K562 (cell line): ENCODE measurements around the gene PKD1L1. TPM values are rescaled to one million over a fixed set of nuclear protein-coding genes. Genes with fewer than 3 reads are reported as not detected.

Source experiments
- ATAC-seq: fragments of 200-7000 bp; cut with Tn5 transposase; 3 replicates; pipeline ENCODE4 v1.9.1; 2020; ENCODE audit warnings: moderate library complexity
- BruUV-seq: library from RNA; stranded (reverse); fragments of 400-500 nt; replicated peaks from 2 replicates; lab custom pipeline; 2021; lab: Mats Ljungman, UMichigan
- CTCF ChIA-PET: fragments of 300-600 bp; formaldehyde crosslinking; extraction: SDS; loops from one replicate; lab custom pipeline; 2021; ENCODE audit warnings: low intra/inter-chr PET ratio; lab: Yijun Ruan, JAX
- POLR2A ChIA-PET: fragments of 300-600, 350-650 bp; sonication (Branson Sonifier 250); formaldehyde crosslinking; extraction: SDS; loops from one replicate; lab custom pipeline; 2021; ENCODE audit warnings: antibody characterized with exemption, inconsistent platforms; lab: Yijun Ruan, JAX
- DNase-seq, 4 experiments: peaks; one replicate each; pipeline versions ENCODE4 v3.0.0 to v3.0.0-alpha.2; 2011 to 2018; ENCODE audit warnings: low spot score in 3 of 4, mixed read lengths in 3 of 4; ENCODE audit errors: extremely low read depth in 1 of 4
- FAIRE-seq: peaks from 2 replicates; lab custom pipeline; 2011; peaks lifted over from hg19 to GRCh38; lab: Jason Lieb, UNC
- H2AFZ ChIP-seq: 2 replicates; pipeline ENCODE4 v1.6.0; 2011; ENCODE audit warnings: low read depth, low read length, control low read depth, inconsistent platforms
- H3K27ac ChIP-seq: fragments of 200-600 bp; 3 replicates; pipeline ENCODE4 v1.8.0; 2011; ENCODE audit warnings: low read depth, mild to moderate bottlenecking, control low read depth, inconsistent platforms, low read length, moderate library complexity, mixed read lengths; ENCODE audit errors: extremely low read depth
- H3K27me3 ChIP-seq, 2 experiments: fragments of 300-600 bp in 1 of 2; 2 replicates in 1 of 2; 3 replicates in 1 of 2; pipeline versions ENCODE4 v1.6.0 to v1.8.0; 2011; ENCODE audit warnings: inconsistent platforms in 2 of 2, low read length in 2 of 2, mild to moderate bottlenecking in 1 of 2, mixed read lengths in 1 of 2, moderate library complexity in 1 of 2; ENCODE audit not compliant: control insufficient read depth in 2 of 2, insufficient read depth in 2 of 2
- H3K36me3 ChIP-seq: fragments of 300-600 bp; 3 replicates; pipeline ENCODE4 v1.8.0; 2011; ENCODE audit warnings: mild to moderate bottlenecking, low read length, inconsistent platforms; ENCODE audit not compliant: control insufficient read depth, insufficient read depth
- H3K4me1 ChIP-seq, 2 experiments: fragments of 200-600 bp in 1 of 2; replicated peaks in 1 of 2; 2 replicates in 1 of 2; 3 replicates in 1 of 2; pipeline versions ENCODE4 v1.5.1 to v1.8.0; 2011; ENCODE audit warnings: inconsistent platforms in 2 of 2, low read length in 2 of 2, mild to moderate bottlenecking in 1 of 2, mixed read lengths in 1 of 2, moderate library complexity in 1 of 2; ENCODE audit not compliant: control insufficient read depth in 2 of 2, insufficient read depth in 2 of 2
- H3K4me2 ChIP-seq: 2 replicates; pipeline ENCODE4 v1.6.1; 2011; ENCODE audit warnings: low read length, control low read depth, inconsistent platforms, mixed read lengths; ENCODE audit not compliant: insufficient read depth
- H3K4me3 ChIP-seq: fragments of 200-600 bp; sonication (generic), shearing (Covaris generic); 2 replicates; pipeline ENCODE4 v1.5.1; 2016; ENCODE audit warnings: control low read depth, inconsistent platforms
- H3K79me2 ChIP-seq: fragments of 200-600 bp; 3 replicates; pipeline ENCODE4 v1.8.0; 2011; ENCODE audit warnings: low read length, inconsistent platforms; ENCODE audit not compliant: control insufficient read depth, insufficient read depth
- H3K9ac ChIP-seq, 2 experiments: 2 replicates each; pipeline versions ENCODE4 v1.6.0 to v1.6.1; 2011; ENCODE audit warnings: low read depth in 2 of 2, low read length in 2 of 2, control low read depth in 1 of 2, inconsistent platforms in 1 of 2, mild to moderate bottlenecking in 1 of 2, mixed read lengths in 1 of 2; ENCODE audit not compliant: insufficient read depth in 1 of 2
- H3K9me1 ChIP-seq: one replicate; pipeline ENCODE4 v1.6.0; 2011; ENCODE audit warnings: inconsistent platforms, mild to moderate bottlenecking, low read length, moderate library complexity; ENCODE audit not compliant: control insufficient read depth, insufficient read depth
- H3K9me3 ChIP-seq: replicated peaks from 2 replicates; pipeline ENCODE4 v1.5.1; 2011; ENCODE audit warnings: low read depth, low read length, inconsistent platforms; ENCODE audit not compliant: control insufficient read depth, insufficient read depth
- H4K20me1 ChIP-seq: replicated peaks from 2 replicates; pipeline ENCODE4 v1.6.1; 2011; ENCODE audit warnings: low read length, inconsistent platforms, mixed read lengths; ENCODE audit not compliant: control insufficient read depth, insufficient read depth
- ATF2 ChIP-seq: sonication (generic); formaldehyde crosslinking; IDR thresholded peaks from 2 replicates; pipeline ENCODE4 v1.8.1; 2022; ENCODE audit warnings: missing genetic modification reagents
- CBX1 ChIP-seq: sonication (generic); IDR thresholded peaks from 2 replicates; pipeline ENCODE4 v1.6.1; 2016; ENCODE audit warnings: antibody characterized with exemption, low read depth, mild to moderate bottlenecking
- HLTF ChIP-seq: fragments of 450-650 bp; IDR thresholded peaks from 2 replicates; pipeline ENCODE4 v1.6.1; 2016
- KAT2B ChIP-seq: IDR thresholded peaks from one replicate; pipeline ENCODE4 v1.6.1; 2012; ENCODE audit warnings: low read depth, mild to moderate bottlenecking, control low read depth, inconsistent platforms, low read length, moderate library complexity
- MYC ChIP-seq, 2 experiments: fragments of 250-450 bp in 1 of 2; sonication (Bioruptor Pico) in 1 of 2; IDR thresholded peaks; 2 replicates each; pipeline versions ENCODE4 v1.5.1 to v1.6.1; 2012 to 2021; ENCODE audit warnings: low read depth in 2 of 2, borderline replicate concordance in 1 of 2, improper control_type of control experiment in 1 of 2, low read length in 1 of 2, mild to moderate bottlenecking in 1 of 2, moderate library complexity in 1 of 2
- RB1 ChIP-seq: fragments of 450-650 bp; IDR thresholded peaks from 2 replicates; pipeline ENCODE4 v1.6.1; 2017; ENCODE audit warnings: low read depth, mild to moderate bottlenecking
- SMARCA4 ChIP-seq: fragments of 450-650 bp; IDR thresholded peaks from 2 replicates; pipeline ENCODE4 v1.6.1; 2016
- ZBTB11 ChIP-seq, 3 experiments: fragments of 200-800 bp in 1 of 3; fragments of 250-450 bp in 1 of 3; fragments of 450-650 bp in 1 of 3; sonication (Bioruptor Pico) in 1 of 3; sonication (Bioruptor generic) in 1 of 3; formaldehyde crosslinking in 1 of 3; IDR thresholded peaks; 2 replicates each; pipeline versions ENCODE4 v1.6.1 to v1.8.0; 2016 to 2022; ENCODE audit warnings: mild to moderate bottlenecking in 2 of 3, missing genetic modification characterization in 2 of 3, missing compliant biosample characterization in 1 of 3, moderate library complexity in 1 of 3
- ZBTB9 ChIP-seq: fragments of 450-650 bp; formaldehyde crosslinking; IDR thresholded peaks from 2 replicates; pipeline ENCODE4 v1.4.0; 2020; ENCODE audit warnings: mild to moderate bottlenecking, moderate library complexity
- ZFX ChIP-seq: sonication (generic); formaldehyde crosslinking; IDR thresholded peaks from 2 replicates; pipeline ENCODE4 v1.8.0; 2022; ENCODE audit warnings: mild to moderate bottlenecking, missing genetic modification reagents, moderate library complexity
- ZNF24 ChIP-seq: fragments of 450-650 bp; IDR thresholded peaks from 2 replicates; pipeline ENCODE4 v1.6.1; 2016
- ZNF449 ChIP-seq: fragments of 250-450 bp; sonication (Bioruptor Pico); IDR thresholded peaks from 2 replicates; pipeline ENCODE4 v1.8.0; 2022; ENCODE audit warnings: moderate library complexity, mild to moderate bottlenecking, inconsistent platforms
- ZNF766 ChIP-seq: fragments of 200-800 bp; sonication (Bioruptor generic); conservative IDR thresholded peaks from 2 replicates; pipeline ENCODE4 v1.6.1; 2016; ENCODE audit warnings: missing genetic modification characterization, missing compliant biosample characterization
- WGBS: fragments of 100-300 bp; shearing (Covaris generic); methylation state at CpG from one replicate; pipeline ENCODE4 v1.1.6; 2016; ENCODE audit warnings: low coverage, mixed read lengths; ENCODE audit not compliant: insufficient coverage; ENCODE audit errors: missing lambda C conversion rate; 5-methylcytosine and 5-hydroxymethylcytosine counted together
- in situ Hi-C: fragments of 300-500 bp; cut with MboI; formaldehyde crosslinking; loops from 4 replicates; pipeline ENCODE4 v1.15.0; 2018; ENCODE audit warnings: inconsistent platforms, mixed read lengths
- intact Hi-C: fragments of 100-400 bp; cut with micrococcal nuclease; formaldehyde crosslinking; loops from 2 replicates; pipeline ENCODE4 v1.14.2; 2022
- polyA plus RNA-seq, 8 experiments: library from polyadenylated mRNA; depleted of rRNA in 4 of 8; stranded (reverse) in 5 of 8; unstranded in 3 of 8; fragments of >200 nt; fragmentation: Nextera tagmentation in 2 of 8; fragmentation: Illumina TruSeq in 1 of 8; extraction: Ambion mirVana in 2 of 8; extraction: Trizol in 1 of 8; gene quantifications; 2 replicates each; pipeline versions ENCODE4 v1.2.1 to v1.2.3, GENCODE V29; 2011 to 2014; ENCODE audit warnings: inconsistent platforms in 1 of 8, missing spikeins in 1 of 8
- total RNA-seq, 7 experiments: library from RNA; depleted of rRNA in 6 of 7; stranded (reverse); fragments of >200 nt in 6 of 7; fragmentation: Illumina TruSeq in 2 of 7; extraction: Trizol in 2 of 7; gene quantifications; 2 replicates each; pipeline versions ENCODE4 v1.2.1 to v1.2.3, GENCODE V29; 2011 to 2021; ENCODE audit warnings: low replicate concordance in 1 of 7

Gene PKD1L1
- total and polyA plus RNA-seq, 9 of the 15 experiments (the other 6 are each of a cell fraction or from before 2014, with no cell fraction given) = 0.01 to 0.02 TPM; not detected in 7

GRCh38 chr7:47979145-47979831 is 31.0 kb upstream of the PKD1L1 start, which contains the start of gene HUS1:
TSS of gene HUS1 (minus strand) at chr7:47979615. CDS start at chr7:47979519, 96 bp downstream.
- peaks cover 5 to 6% of the 10 kb centered on the region in 2 experiments; a peak in 4 of 5 replicates for H3K4me1 ChIP-seq
- BruUV-seq = no TSS peak
- H3K4me3 ChIP-seq = peak within 1 kb of the TSS; percentile 53
- ChIA-PET CTCF (no interaction called here), POLR2A (interaction anchor here (0.6 kb wide), 1 partner anchor 109 kb away, joined by 4 read pairs; no protein-coding TSS in a partner anchor)
- H3K27ac ChIP-seq = peak within 1 kb of the TSS; percentile 82
- no peaks in the 10 kb centered on the region for H3K27me3 ChIP-seq
- H3K9me3 ChIP-seq = no peaks in the 10 kb centered on the region
- peak within 1 kb of the TSS; percentile 98 for H3K4me2 ChIP-seq
- in situ Hi-C loops (no loop called here), intact Hi-C loops (loop anchor here (2.0 kb wide), 1 partner anchor 110 kb away; the partner anchor contains the start of gene UPP1)
- H3K9me1 ChIP-seq = no peaks in the 10 kb centered on the region
- H2AFZ ChIP-seq = peak within 1 kb of the TSS; percentile 91
- peak; percentile 86 for FAIRE-seq
- peak within 1 kb of the TSS; percentile 77 to 91 for H3K9ac ChIP-seq
- 4% methylated on average over 27 of the region's 62 CpGs for WGBS
- H3K36me3 ChIP-seq = peaks cover 41% of the 10 kb centered on the region
- peaks cover 16% of the 10 kb centered on the region for H3K79me2 ChIP-seq
- peak; percentile 99 for ATAC-seq
- peak; percentile 94 to 95 (median 95) for DNase-seq
- no peaks in the 10 kb centered on the region for H4K20me1 ChIP-seq
- TF ChIP-seq ZNF766 (no peak), ZBTB11 (CRISPR knock-in tag; IDR thresholded peaks at IDR 0.05) (peak; percentile 95 to 99 (median 98)), ATF2 (no peak), ZNF24 (no peak), ZBTB9 (CRISPR knock-in tag) (peak; percentile 50; the same call in 1 of the 2 replicates), ZFX (CRISPR knock-in tag) (peak; percentile 99), SMARCA4 (no peak), ZNF449 (CRISPR knock-in tag) (no peak), HLTF (peak; percentile 83), MYC (IDR thresholded peaks at IDR 0.05; ENCODE audit: low read depth, low read length) (peak; percentile 89), MYC (CRISPR knock-in tag; IDR thresholded peaks at IDR 0.05; ENCODE audit: borderline replicate concordance, low read depth) (peak; percentile 64; the same call in 1 of the 2 replicates), KAT2B (no peak), RB1 (peak; percentile 94), CBX1 (peak; percentile 91)
